AG09309 (cell line): ENCODE data around the gene ECHDC1.

Experiments used
- DNase-seq: peaks from one replicate; pipeline ENCODE4 v3.0.0-alpha.2; 2010; ENCODE audit warnings: low read depth
- H3K4me3 ChIP-seq: 2 replicates; pipeline ENCODE4 v1.5.1; 2011; ENCODE audit warnings: mild to moderate bottlenecking, low read depth, low read length, moderate library complexity; ENCODE audit not compliant: control insufficient read depth
- CTCF ChIP-seq: IDR thresholded peaks from 2 replicates; pipeline ENCODE4 v1.5.1; 2011; ENCODE audit warnings: mild to moderate bottlenecking, low read depth, low read length, inconsistent platforms; ENCODE audit not compliant: insufficient read depth, control insufficient read depth; ENCODE audit errors: missing control alignments

The ECHDC1 gene

GRCh38 chr6:127262896-127263295, 80.5 kb downstream of the ECHDC1 start:
- TF ChIP-seq CTCF: no peak
- no peak for DNase-seq

GRCh38 chr6:127255286-127255685, 88.1 kb downstream of the ECHDC1 start:
- no peak for TF ChIP-seq CTCF

More at GRCh38 chr6:127262896-127263295, 80.5 kb downstream of the ECHDC1 start:
- H3K4me3 ChIP-seq: no peak overlapping the region

GRCh38 chr6:127249621-127250020, 93.8 kb downstream of the ECHDC1 start:
- DNase-seq: no peak
- TF ChIP-seq CTCF: no peak
- H3K4me3 ChIP-seq: no peak overlapping the region

More at GRCh38 chr6:127255286-127255685, 88.1 kb downstream of the ECHDC1 start:
- H3K4me3 ChIP-seq: no peak overlapping the region
- no peak for DNase-seq

- no peak for TF ChIP-seq CTCF
- no peak overlapping the region for H3K4me3 ChIP-seq
- no peak for DNase-seq
Measured at GRCh38 chr6:127247114-127248096, 96.0 kb downstream of the ECHDC1 start.

- H3K4me3 ChIP-seq: no peak overlapping the region
- DNase-seq: peak; percentile 29
- no peak for TF ChIP-seq CTCF
Measured at GRCh38 chr6:127243501-127243900, 99.9 kb downstream of the ECHDC1 start.
